Tibial nerve (tissue), 4 donors: ENCODE results near the gene SHF.

Experiments used
- CTCF ChIP-seq, 5 experiments: fragments of 200-600 bp in 3 of 5; fragments of 450-650 bp in 2 of 5; sonication (generic) in 3 of 5; IDR thresholded peaks; one replicate each; pipeline ENCODE4 v1.5.1; 2016 to 2019; ENCODE audit warnings: antibody characterized with exemption in 5 of 5, mild to moderate bottlenecking in 3 of 5, moderate library complexity in 2 of 5
- EP300 ChIP-seq, 2 donors: sonication (generic); formaldehyde crosslinking; IDR thresholded peaks; one replicate each; pipeline ENCODE4 v1.6.1; 2017; ENCODE audit warnings: antibody characterized with exemption in 2 of 2, mild to moderate bottlenecking in 1 of 2

- TF ChIP-seq CTCF (IDR thresholded peaks at IDR 0.05) (no peak), EP300 (IDR thresholded peaks at IDR 0.05) (no peak)
Measured at GRCh38 chr15:45177285-45177684, 10.5 kb downstream of the SHF start.
